ENCODE measurements around the gene TRIM71.

TRIM71 gene

GRCh38 chr3:32883817-32884216 is 66.0 kb downstream of the TRIM71 start:
- no peak for TF ChIP-seq ZNF112 (tag by site-specific recombination; IDR thresholded peaks at IDR 0.05)
- TF ChIP-seq ZNF335 (tag by site-specific recombination; conservative IDR thresholded peaks at IDR 0.05), result no peak
- TF ChIP-seq ZNF555 (tag by site-specific recombination; conservative IDR thresholded peaks at IDR 0.05), result no peak
- TF ChIP-seq ZSCAN5A (tag by site-specific recombination; IDR thresholded peaks at IDR 0.05), result no peak
- Histone ChIP-seq H3K4me3 (ENCODE audit: low read depth, low read length) (no peak overlapping the region), H3K27ac (ENCODE audit: extremely low read depth, low read depth, low read length) (no peak overlapping the region), H3K4me1 (ENCODE audit: control insufficient read depth, insufficient read depth, low read length) (no peaks in the 10 kb centered on the region), H3K9me3 (ENCODE audit: control insufficient read depth, insufficient read depth, low read depth, low read length) (no peaks in the 10 kb centered on the region), H3K36me3 (ENCODE audit: control insufficient read depth in 2 of 2, insufficient read depth in 1 of 2, low read length in 2 of 2) (peaks cover 0 to 24% of the 10 kb centered on the region in 2 experiments; a peak in 1 of 3 replicates)
- POLR2A ChIA-PET, result no interaction called here
- CTCF ChIA-PET, result no interaction called here

GRCh38 chr3:32884591-32884990 is 66.8 kb downstream of the TRIM71 start:
- no peaks in the 10 kb centered on the region for H3K9me3 ChIP-seq (ENCODE audit: control insufficient read depth, insufficient read depth, low read depth, low read length)
- peaks cover 0 to 29% of the 10 kb centered on the region in 2 experiments; a peak in 1 of 3 replicates for H3K36me3 ChIP-seq (ENCODE audit: control insufficient read depth in 2 of 2, insufficient read depth in 1 of 2, low read length in 2 of 2)
- TF ChIP-seq ZNF548 (tag by site-specific recombination; IDR thresholded peaks at IDR 0.05) (no peak), ZNF610 (tag by site-specific recombination; IDR thresholded peaks at IDR 0.05; ENCODE audit: borderline replicate concordance) (no peak), ZNF768 (tag by site-specific recombination; IDR thresholded peaks at IDR 0.05) (no peak), ZNF155 (tag by site-specific recombination; IDR thresholded peaks at IDR 0.05) (no peak), ZNF302 (tag by site-specific recombination; IDR thresholded peaks at IDR 0.05; ENCODE audit: low read depth) (no peak), ZNF654 (tag by site-specific recombination; IDR thresholded peaks at IDR 0.05; ENCODE audit: low read depth) (no peak), ZNF701 (tag by site-specific recombination; IDR thresholded peaks at IDR 0.05) (no peak), ZNF19 (tag by site-specific recombination; IDR thresholded peaks at IDR 0.05; ENCODE audit: low read depth) (no peak), ZNF600 (tag by site-specific recombination; IDR thresholded peaks at IDR 0.05) (no peak), ZNF48 (tag by site-specific recombination; IDR thresholded peaks at IDR 0.05) (no peak), ZNF366 (tag by site-specific recombination; conservative IDR thresholded peaks at IDR 0.05) (no peak)
- H3K4me1 ChIP-seq (ENCODE audit: control insufficient read depth, insufficient read depth, low read length), result no peaks in the 10 kb centered on the region
- CTCF ChIA-PET, result no interaction called here
- no peak overlapping the region for H3K27ac ChIP-seq (ENCODE audit: extremely low read depth, low read depth, low read length)
- POLR2A ChIA-PET, result no interaction called here
- no peak overlapping the region for H3K4me3 ChIP-seq (ENCODE audit: low read depth, low read length)

GRCh38 chr3:32885283-32885901 is 67.6 kb downstream of the TRIM71 start:
- Histone ChIP-seq H3K36me3 (ENCODE audit: control insufficient read depth in 2 of 2, insufficient read depth in 1 of 2, low read length in 2 of 2) (peaks cover 0 to 37% of the 10 kb centered on the region in 2 experiments; a peak in 1 of 3 replicates), H3K27ac (ENCODE audit: extremely low read depth, low read depth, low read length) (no peak overlapping the region), H3K4me3 (ENCODE audit: low read depth, low read length) (no peak overlapping the region), H3K4me1 (ENCODE audit: control insufficient read depth, insufficient read depth, low read length) (no peaks in the 10 kb centered on the region), H3K9me3 (ENCODE audit: control insufficient read depth, insufficient read depth, low read depth, low read length) (no peaks in the 10 kb centered on the region)
- TF ChIP-seq ZSCAN18 (tag by site-specific recombination; IDR thresholded peaks at IDR 0.05) (no peak), ZNF19 (tag by site-specific recombination; IDR thresholded peaks at IDR 0.05; ENCODE audit: low read depth) (no peak), ZNF677 (tag by site-specific recombination; IDR thresholded peaks at IDR 0.05) (no peak), ZNF621 (tag by site-specific recombination; IDR thresholded peaks at IDR 0.05) (no peak), ZNF544 (tag by site-specific recombination; IDR thresholded peaks at IDR 0.05) (no peak), ZNF354C (tag by site-specific recombination; IDR thresholded peaks at IDR 0.05; ENCODE audit: borderline replicate concordance, low read depth) (no peak), IKZF3 (tag by site-specific recombination; IDR thresholded peaks at IDR 0.05) (no peak), ZNF514 (tag by site-specific recombination; IDR thresholded peaks at IDR 0.05) (no peak), AEBP2 (tag by site-specific recombination; IDR thresholded peaks at IDR 0.05; ENCODE audit: borderline replicate concordance) (no peak), ZNF341 (tag by site-specific recombination; IDR thresholded peaks at IDR 0.05; ENCODE audit: low read depth) (no peak), ZNF843 (tag by site-specific recombination; IDR thresholded peaks at IDR 0.05) (no peak), SCRT1 (tag by site-specific recombination; IDR thresholded peaks at IDR 0.05; ENCODE audit: borderline replicate concordance) (no peak)
- CTCF ChIA-PET, result interaction anchor here (0.6 kb wide), 1 partner anchor 159 kb away, joined by 4 read pairs; no protein-coding TSS in a partner anchor
- POLR2A ChIA-PET, result no interaction called here
